Loucy (cell line): ENCODE data around the gene PLIN3.

Source experiments
- EZH2phosphoT487 ChIP-seq: fragments of 200-600 bp; IDR thresholded peaks from 2 replicates; pipeline ENCODE4 v1.6.1; 2018; ENCODE audit warnings: antibody characterized with exemption, mild to moderate bottlenecking, moderate library complexity, borderline replicate concordance
- TF ChIP-seq, protein P1 (sequence below): fragments of 200-600 bp; sonication (generic); conservative IDR thresholded peaks from 2 replicates; pipeline ENCODE4 v1.5.1; 2014; ENCODE audit warnings: mild to moderate bottlenecking, antibody characterized with exemption, low read length

DNA sequence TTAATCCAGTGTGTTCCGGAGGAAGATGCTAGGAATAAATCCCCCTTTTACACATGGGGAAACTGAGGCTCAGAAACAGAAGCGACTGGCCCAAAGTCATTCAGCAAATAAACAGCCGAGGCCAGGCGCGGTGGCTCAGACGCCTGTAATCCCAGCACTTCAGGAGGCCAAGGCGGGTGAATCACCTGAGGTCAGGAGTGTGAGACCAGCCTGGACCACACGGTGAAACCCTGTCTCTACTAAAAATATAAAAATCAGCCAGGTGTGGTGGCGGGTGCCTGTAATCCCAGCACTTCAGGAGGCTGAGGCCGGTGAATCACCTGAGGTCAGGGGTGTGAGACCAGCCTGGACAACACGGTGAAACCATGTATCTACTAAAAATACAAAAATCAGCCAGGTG lies 11.6 kb upstream of the PLIN3 start:
- TF ChIP-seq, protein P1, sequence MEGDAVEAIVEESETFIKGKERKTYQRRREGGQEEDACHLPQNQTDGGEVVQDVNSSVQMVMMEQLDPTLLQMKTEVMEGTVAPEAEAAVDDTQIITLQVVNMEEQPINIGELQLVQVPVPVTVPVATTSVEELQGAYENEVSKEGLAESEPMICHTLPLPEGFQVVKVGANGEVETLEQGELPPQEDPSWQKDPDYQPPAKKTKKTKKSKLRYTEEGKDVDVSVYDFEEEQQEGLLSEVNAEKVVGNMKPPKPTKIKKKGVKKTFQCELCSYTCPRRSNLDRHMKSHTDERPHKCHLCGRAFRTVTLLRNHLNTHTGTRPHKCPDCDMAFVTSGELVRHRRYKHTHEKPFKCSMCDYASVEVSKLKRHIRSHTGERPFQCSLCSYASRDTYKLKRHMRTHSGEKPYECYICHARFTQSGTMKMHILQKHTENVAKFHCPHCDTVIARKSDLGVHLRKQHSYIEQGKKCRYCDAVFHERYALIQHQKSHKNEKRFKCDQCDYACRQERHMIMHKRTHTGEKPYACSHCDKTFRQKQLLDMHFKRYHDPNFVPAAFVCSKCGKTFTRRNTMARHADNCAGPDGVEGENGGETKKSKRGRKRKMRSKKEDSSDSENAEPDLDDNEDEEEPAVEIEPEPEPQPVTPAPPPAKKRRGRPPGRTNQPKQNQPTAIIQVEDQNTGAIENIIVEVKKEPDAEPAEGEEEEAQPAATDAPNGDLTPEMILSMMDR = no peak
- no peak for TF ChIP-seq EZH2phosphoT487
